Activated CD4-positive, alpha-beta T cell treated with anti-CD3 and anti-CD28 coated beads for 24 hours (primary cell): ENCODE data around the gene NLRP12.
"Not testable (repeated sequence)": the region's sequence is repeated elsewhere in the genome, so short reads cannot be mapped to it uniquely, and the experiment has no call there.

ENCODE experiments used
- DNase-seq, 2 donors: peaks; one replicate each; pipeline ENCODE4 v3.0.0-alpha.2; 2020; ENCODE audit warnings: low read depth in 2 of 2

NLRP12 gene

GRCh38 chr19:53782698-53783097 is 41.4 kb downstream of the NLRP12 start:
- no peak for DNase-seq

GRCh38 chr19:53781332-53781731 is 42.8 kb downstream of the NLRP12 start:
- not testable (repeated sequence) for DNase-seq

- no peak for DNase-seq
These were observed 43.6 kb downstream of the NLRP12 start for GRCh38 chr19:53780506-53780905.

- DNase-seq: no peak
These were observed 48.6 kb downstream of the NLRP12 start for GRCh38 chr19:53775524-53775923.

- DNase-seq: not testable (repeated sequence)
These were observed 49.6 kb downstream of the NLRP12 start for GRCh38 chr19:53774491-53774890.

GRCh38 chr19:53773999-53774398 is 50.1 kb downstream of the NLRP12 start:
- no peak for DNase-seq

GRCh38 chr19:53772943-53773342 is 51.2 kb downstream of the NLRP12 start:
- peak; percentile 18 to 29 for DNase-seq

GRCh38 chr19:53771144-53771543 is 53.0 kb downstream of the NLRP12 start:
- DNase-seq: no peak

- DNase-seq: not testable (repeated sequence)
These were observed 54.3 kb downstream of the NLRP12 start for GRCh38 chr19:53769696-53770309.

GRCh38 chr19:53768401-53768800 is 55.7 kb downstream of the NLRP12 start:
- DNase-seq: no peak

GRCh38 chr19:53758991-53759390 is 65.1 kb downstream of the NLRP12 start:
- not testable (repeated sequence) for DNase-seq
